H1 (cell line): ENCODE measurements around the gene STX5. TPM values are rescaled to one million over a fixed set of nuclear protein-coding genes. Genes with fewer than 3 reads are reported as not detected.

Source experiments
- ASH2L ChIP-seq: fragments of 200-600, 300-600 bp; sonication (generic); IDR thresholded peaks from one replicate; pipeline ENCODE4 v1.7.1; 2017; ENCODE audit warnings: low read length
- BRCA1 ChIP-seq: IDR thresholded peaks from 2 replicates; pipeline ENCODE4 v1.6.1; 2012; ENCODE audit warnings: low read depth, low read length, improper control_type of control experiment
- CBX8 ChIP-seq: fragments of 300-800, 300-1000 bp; sonication (generic); IDR thresholded peaks from 2 replicates; pipeline ENCODE4 v1.7.1; 2016; ENCODE audit warnings: low read depth, low read length, borderline replicate concordance
- CTBP2 ChIP-seq: IDR thresholded peaks from 2 replicates; pipeline ENCODE4 v1.7.0; 2011; ENCODE audit warnings: borderline replicate concordance, mild to moderate bottlenecking, moderate library complexity, mixed read lengths, low read length; ENCODE audit not compliant: insufficient read depth, insufficient read length
- FOSL1 ChIP-seq: IDR thresholded peaks from 2 replicates; pipeline ENCODE4 v1.6.1; 2011; ENCODE audit warnings: mild to moderate bottlenecking, low read depth, low read length, moderate library complexity; ENCODE audit not compliant: insufficient read depth
- KDM5A ChIP-seq: fragments of 200-600 bp; IDR thresholded peaks from 2 replicates; pipeline ENCODE4 v1.7.1; 2012; ENCODE audit warnings: mild to moderate bottlenecking, low read length, inconsistent platforms, mixed read lengths
- POU5F1 ChIP-seq: IDR thresholded peaks from 2 replicates; pipeline ENCODE4 v1.6.1; 2011; ENCODE audit warnings: low read depth, mild to moderate bottlenecking, low read length, moderate library complexity
- SAP30 ChIP-seq: fragments of 300-600 bp; sonication (generic); IDR thresholded peaks from 2 replicates; pipeline ENCODE4 v1.7.1; 2012; ENCODE audit warnings: low read length, moderate library complexity, mild to moderate bottlenecking, inconsistent platforms; ENCODE audit not compliant: insufficient read depth, insufficient replicate concordance
- SIX5 ChIP-seq: IDR thresholded peaks from 2 replicates; pipeline ENCODE4 v1.6.1; 2011; ENCODE audit warnings: mild to moderate bottlenecking, low read depth, low read length
- SP1 ChIP-seq: IDR thresholded peaks from 2 replicates; pipeline ENCODE4 v1.6.1; 2011; ENCODE audit warnings: low read depth, low read length
- TAF1 ChIP-seq: IDR thresholded peaks from 2 replicates; pipeline ENCODE4 v1.6.1; 2011; ENCODE audit warnings: mild to moderate bottlenecking, low read depth, low read length
- TBP ChIP-seq: IDR thresholded peaks from 2 replicates; pipeline ENCODE4 v1.6.1; 2011; ENCODE audit warnings: low read depth, low read length, improper control_type of control experiment
- TCF12 ChIP-seq: IDR thresholded peaks from 2 replicates; pipeline ENCODE4 v1.6.1; 2011; ENCODE audit warnings: low read depth, mild to moderate bottlenecking, low read length
- ZNF274 ChIP-seq: IDR thresholded peaks from 2 replicates; pipeline ENCODE4 v1.7.0; 2012; ENCODE audit warnings: low read length, borderline replicate concordance; ENCODE audit errors: extremely low read depth
- polyA plus RNA-seq, 7 experiments: library from polyadenylated mRNA; depleted of rRNA in 3 of 7; stranded (reverse) in 5 of 7; unstranded in 2 of 7; fragments of >200 nt in 5 of 7; fragments of 200-250 nt in 2 of 7; gene quantifications; 1 replicate in 5 of 7; 2 replicates in 1 of 7; 4 replicates in 1 of 7; pipeline versions ENCODE4 v1.2.1 to v1.2.3, GENCODE V29; 2011 to 2013; ENCODE audit warnings: missing spikeins in 2 of 7, mixed read lengths in 2 of 7
- total RNA-seq: library from RNA; stranded (reverse); fragmentation: NEBNext Ultra II Directional; extraction: Animal tissue kit (Norgen Biotek cat#: 25700); gene quantifications from 2 replicates; pipeline ENCODE4 v1.2.1, GENCODE V29; 2021
- TF ChIP-seq, protein P1 (sequence below): IDR thresholded peaks from 2 replicates; pipeline ENCODE4 v1.6.1; 2011; ENCODE audit warnings: low read length, improper control_type of control experiment

Gene STX5
- total and polyA plus RNA-seq, 2 of the 8 experiments (the other 6 are each of a cell fraction or from before 2014, with no cell fraction given): 24.2 to 28.5 TPM

DNA sequence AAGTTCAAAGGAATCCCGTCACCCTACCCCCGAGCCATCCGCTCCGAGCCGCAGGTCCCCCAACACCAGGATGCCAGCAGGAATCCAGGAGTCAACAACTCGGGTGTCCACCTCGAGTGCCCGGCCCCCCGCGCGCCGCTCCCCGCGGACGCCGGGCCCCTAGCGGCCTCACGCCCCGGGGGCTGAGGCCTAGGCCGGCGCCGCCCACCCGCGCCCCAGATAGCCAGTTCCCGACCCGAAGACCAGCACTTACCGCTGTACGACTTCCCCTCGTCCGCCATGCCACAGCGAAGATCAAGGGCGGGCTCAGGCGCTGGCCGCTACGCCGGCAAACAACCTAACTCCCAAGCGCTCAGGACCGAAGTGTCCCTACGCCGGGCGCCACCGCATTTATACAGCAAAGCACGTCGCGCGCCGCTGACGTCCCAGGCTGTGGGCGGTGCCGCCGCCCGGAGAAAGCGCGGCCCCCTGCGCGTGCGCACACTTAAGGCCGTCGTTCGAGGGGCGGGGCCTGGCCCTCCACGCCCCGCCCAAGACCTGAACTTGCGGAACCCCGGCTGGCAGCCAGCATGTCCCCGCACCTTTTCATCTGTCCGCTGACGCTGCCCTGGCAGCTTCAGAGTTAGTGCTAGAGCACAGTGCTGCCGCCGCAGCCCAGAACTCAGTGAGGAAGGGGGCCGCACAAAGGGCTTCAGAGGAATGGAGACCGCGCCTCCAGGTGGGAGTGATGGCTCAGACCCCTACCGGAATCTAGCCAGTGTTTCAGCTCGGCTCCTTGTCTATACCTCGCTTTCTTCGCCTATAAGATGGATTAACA lies 26.6 kb downstream of the STX5 start, which contains the start of gene NXF1 (continued):
- TF ChIP-seq CTBP2: no peak
- TF ChIP-seq SP1: peak; percentile 86
- no peak for TF ChIP-seq ZNF274
- no peak for TF ChIP-seq KDM5A
- no peak for TF ChIP-seq FOSL1
- TF ChIP-seq BRCA1: no peak
- TF ChIP-seq, protein P1, sequence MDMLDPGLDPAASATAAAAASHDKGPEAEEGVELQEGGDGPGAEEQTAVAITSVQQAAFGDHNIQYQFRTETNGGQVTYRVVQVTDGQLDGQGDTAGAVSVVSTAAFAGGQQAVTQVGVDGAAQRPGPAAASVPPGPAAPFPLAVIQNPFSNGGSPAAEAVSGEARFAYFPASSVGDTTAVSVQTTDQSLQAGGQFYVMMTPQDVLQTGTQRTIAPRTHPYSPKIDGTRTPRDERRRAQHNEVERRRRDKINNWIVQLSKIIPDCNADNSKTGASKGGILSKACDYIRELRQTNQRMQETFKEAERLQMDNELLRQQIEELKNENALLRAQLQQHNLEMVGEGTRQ: no peak
- TF ChIP-seq ASH2L: no peak
- no peak for TF ChIP-seq TCF12
- TF ChIP-seq CBX8: no peak
- no peak for TF ChIP-seq SAP30
- TF ChIP-seq SIX5: no peak
- peak; percentile 100 for TF ChIP-seq TAF1
- TF ChIP-seq POU5F1: no peak
- TF ChIP-seq TBP: peak; percentile 99
